Jurkat, Clone E6-1 (cell line): ENCODE results near the gene AAK1.
"Not testable (repeated sequence)": the region's sequence is repeated elsewhere in the genome, so short reads cannot be mapped to it uniquely, and the experiment has no call there.

ENCODE experiments used
- DNase-seq: peaks from one replicate; pipeline ENCODE4 v3.0.0-alpha.2; 2011; ENCODE audit warnings: low read depth, low spot score
- H3K4me3 ChIP-seq: 2 replicates; pipeline ENCODE4 v1.5.1; 2011; ENCODE audit warnings: mild to moderate bottlenecking, low read length, control low read depth, moderate library complexity

The AAK1 gene

DNA sequence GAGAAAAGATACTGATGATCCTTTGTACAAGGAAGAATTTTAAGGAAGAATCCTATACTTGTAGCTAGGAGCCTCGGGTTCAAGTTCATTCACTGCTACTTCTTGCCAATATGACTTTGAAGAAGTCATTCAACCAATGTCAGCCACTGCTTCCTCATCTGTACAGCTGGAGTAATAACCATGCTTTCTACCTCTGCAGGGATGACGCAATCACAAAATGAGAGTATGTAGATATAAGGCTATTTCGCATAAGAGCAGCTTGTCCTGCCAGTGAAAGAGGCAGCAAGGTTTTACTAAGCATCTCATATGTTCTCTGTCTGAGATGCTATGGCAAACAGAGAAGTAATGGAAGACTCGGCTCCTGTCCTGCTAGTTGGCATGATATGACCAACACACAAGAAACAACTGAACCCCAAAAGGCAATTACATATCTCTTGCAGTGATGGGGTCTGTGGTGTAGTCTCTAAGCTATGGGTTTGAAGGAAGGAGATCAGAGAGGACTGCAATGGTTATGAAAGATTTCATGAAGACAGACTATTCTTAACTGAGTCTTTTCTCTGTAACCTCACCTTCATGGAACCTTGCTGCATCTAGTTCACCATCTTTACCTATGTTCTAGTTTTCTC, 9.2 kb downstream of the AAK1 start:
- no peak for DNase-seq
- no peak overlapping the region for H3K4me3 ChIP-seq

DNA sequence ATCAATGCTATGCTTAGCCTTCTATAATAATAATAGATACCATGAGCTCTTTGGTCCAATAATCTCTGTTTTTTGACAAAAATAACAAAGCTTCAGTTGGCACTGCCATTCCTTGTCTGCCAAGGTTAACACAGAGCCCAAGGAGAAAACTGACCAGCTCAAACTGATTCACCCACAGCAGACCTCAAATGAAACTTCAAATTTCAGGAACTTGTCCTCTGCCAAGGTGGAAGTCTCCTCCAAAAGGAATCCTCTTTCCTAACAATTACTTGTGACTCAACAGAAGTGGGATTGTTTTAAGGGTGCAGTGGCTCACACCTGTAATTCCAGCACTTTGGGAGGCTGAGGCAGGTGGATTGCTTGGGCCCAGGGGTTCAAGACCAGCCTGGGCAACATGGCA, 12.1 kb downstream of the AAK1 start:
- DNase-seq: no peak
- no peak overlapping the region for H3K4me3 ChIP-seq

DNA sequence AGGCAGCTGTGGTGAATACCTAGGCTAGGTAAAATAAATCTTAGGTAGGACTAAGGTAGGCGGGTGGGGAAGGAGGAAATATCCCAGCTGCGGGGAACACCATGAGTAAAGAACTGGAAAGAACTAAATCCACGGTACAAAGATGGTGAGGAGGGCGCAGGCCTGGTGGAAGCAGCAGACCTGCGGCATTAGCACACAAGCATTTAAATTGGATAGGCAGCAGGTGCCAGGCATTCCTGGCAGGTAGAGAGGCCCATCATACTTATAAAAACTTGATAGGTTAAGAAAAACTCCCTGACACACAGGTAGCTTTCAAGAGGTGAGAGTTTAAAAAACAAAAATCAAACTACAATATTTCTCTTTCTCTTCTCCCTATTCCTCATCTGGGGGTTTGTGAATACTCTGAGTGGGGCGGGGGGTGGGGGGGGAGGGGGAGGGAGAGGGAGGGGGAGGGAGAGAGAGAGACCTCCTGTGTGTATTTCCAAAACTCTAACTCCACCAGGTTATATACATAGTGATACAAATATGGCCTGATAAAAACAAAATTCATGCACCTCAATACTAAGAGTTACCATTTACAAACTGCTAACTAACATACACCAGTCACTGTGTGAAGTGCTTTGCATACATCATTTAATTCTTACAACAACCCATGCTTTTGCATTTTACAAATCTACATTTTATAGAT, 13.5 kb downstream of the AAK1 start:
- H3K4me3 ChIP-seq: no peak overlapping the region
- DNase-seq: no peak

DNA sequence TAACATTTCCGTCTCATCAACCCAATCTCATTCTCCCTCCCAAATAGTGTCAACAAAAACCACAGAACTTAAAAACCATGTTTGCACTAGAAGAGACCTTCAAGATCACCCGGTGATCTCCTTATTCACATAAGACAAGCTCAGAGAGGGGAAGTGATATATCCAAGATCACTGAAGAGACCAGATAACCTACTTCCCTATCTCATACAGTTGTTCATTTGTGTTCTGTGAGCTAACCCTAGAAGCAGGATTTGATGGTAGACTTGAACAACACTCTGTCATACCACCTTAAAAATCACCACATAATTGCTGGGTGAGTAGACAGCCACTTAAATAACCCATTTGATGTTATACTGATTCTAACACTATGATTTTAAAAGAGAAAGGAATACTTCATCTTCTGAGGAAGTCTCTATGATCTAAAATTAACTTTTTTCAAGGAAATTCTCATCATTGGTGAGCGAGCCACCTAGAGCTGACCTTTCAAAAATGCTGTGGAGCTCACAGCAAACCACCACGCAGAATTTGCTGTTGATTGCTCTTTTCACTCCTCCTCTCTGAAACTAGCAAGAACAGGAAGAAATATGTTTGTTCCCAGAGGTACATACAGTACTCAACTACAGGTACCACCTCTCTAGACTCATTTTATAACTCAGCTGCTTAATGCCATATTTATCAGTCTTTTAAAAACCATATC, 15.1 kb downstream of the AAK1 start:
- DNase-seq: no peak
- no peak overlapping the region for H3K4me3 ChIP-seq

DNA sequence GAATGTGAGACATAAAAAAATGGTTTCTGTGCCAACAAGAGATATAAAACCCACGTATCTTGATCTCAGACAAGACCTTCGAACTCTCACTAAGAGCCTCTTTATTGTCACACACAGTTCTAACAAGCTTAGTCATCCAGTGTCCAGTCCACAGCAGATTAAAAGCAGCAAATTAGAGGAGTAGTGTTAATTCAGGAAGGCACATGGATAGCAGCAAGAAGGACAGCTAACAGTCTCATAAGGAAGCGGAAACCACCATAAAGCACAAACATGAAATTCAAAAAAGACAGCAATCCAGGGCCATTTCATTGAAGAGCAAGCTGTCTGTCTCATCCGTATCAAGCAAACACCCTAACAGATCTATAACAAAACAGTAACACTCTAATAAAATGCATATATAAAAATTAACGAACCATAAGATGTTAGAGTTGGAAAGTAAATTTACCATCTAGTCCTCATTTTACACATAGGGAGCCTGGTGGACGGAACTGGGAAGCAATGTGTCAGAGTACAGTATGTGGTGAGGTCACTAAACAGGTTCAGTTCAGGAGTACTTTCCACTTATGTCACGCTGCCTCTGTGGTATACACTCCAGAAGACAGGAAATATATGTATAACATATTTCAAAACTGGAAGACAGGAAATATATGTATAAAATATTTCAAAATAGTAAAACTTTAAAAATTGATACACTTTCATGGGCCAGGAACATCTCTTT, 18.3 kb downstream of the AAK1 start:
- no peak overlapping the region for H3K4me3 ChIP-seq
- no peak for DNase-seq

DNA sequence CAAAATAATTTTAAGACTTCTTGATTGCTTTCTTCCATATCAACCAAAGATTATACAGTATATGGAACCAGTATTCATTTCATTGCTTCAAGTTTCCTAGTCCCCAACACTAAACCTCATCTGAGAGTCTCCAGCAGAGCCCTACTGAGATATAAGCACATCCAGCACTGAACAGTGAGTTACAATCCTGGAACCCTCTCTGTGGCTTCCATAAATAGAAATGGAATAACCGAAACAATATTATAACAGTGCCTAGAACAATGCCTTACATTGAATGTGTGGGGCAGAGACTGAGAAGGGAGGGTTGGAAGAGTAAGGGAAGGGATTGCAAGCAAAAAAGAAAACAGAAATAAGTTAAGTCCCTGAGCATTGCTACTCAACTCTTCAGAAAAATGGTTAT, 18.9 kb downstream of the AAK1 start:
- H3K4me3 ChIP-seq: no peak overlapping the region
- DNase-seq: no peak

DNA sequence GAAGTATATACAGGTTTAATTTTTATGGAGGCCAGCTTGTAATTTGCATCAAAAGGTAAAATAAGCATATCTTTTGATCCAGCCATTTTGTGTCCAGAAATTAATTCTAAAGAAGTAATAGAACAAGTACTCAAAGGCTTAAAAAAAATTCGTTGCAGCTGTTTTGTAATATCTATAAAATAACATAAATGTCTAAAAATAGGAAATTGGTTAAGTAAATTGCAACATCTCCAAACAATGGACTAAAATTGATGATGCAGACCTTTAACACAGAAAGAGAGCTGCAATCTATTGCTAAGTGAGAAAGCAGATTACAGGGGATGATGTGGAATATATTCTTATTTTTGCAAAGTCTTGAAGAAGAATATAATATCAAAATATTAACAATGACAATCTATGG, 19.4 kb downstream of the AAK1 start:
- no peak overlapping the region for H3K4me3 ChIP-seq
- DNase-seq: no peak

DNA sequence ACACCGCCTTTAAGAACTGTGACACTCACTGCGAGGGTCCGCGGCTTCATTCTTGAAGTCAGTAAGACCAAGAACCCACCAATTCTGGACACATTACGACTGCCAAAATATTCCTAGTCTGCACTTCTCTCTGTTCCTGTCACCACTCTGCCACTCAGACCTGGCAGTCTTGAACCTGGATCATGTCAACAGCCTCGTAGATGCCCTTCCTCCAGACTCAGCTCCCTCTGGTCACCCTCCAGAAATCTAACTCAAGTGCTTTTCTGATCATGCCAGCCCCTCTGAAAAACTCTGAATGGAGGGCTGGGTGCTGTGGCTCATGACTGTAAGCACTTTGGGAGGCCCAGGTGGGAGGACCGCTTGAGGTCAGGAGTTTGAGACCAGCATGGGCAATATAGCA, 20.3 kb downstream of the AAK1 start:
- H3K4me3 ChIP-seq: no peak overlapping the region
- DNase-seq: no peak

DNA sequence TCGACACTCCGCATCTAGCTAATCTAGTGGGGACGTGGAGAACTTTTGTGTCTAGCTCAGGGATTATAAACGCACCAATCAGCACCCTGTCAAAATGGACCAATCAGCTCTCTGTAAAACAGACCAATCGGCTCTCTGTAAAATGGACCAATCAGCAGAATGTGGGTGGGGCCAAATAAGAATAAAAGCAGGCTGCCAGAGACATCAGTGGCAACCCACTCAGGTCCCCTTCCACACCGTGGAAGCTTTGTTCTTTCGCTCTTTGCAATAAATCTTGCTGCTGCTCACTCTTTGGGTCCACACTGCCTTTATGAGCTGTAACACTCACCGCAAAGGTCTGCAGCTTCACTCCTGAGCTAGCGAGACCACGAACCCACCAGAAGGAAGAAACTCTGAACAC, 20.7 kb downstream of the AAK1 start:
- DNase-seq, H3K4me3 ChIP-seq: not testable (repeated sequence)

DNA sequence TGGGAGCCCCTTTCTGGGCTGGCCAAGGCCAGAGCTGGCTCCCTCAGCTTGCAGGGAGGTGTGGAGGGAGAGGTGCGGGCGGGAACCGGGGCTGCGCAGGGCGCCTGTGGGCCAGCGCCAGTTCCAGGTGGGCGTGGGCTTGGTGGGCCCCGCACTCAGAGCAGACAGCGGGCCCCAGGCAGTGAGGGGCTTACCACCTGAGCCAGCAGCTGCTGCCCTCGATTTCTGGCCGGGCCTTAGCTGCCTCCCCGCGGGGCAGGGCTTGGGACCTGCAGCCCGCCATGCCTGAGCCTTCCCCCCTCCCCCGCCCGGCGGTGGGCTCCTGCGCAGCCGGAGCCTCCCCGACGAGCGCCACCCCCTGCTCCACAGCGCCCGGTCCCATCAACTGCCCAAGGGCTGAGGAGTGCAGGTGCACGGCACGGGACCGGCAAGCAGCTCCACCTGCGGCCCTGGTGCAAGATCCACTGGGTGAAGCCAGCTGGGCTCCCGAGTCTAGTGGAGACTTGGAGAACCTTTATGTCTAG, 21.5 kb downstream of the AAK1 start:
- H3K4me3 ChIP-seq, DNase-seq: not testable (repeated sequence)

DNA sequence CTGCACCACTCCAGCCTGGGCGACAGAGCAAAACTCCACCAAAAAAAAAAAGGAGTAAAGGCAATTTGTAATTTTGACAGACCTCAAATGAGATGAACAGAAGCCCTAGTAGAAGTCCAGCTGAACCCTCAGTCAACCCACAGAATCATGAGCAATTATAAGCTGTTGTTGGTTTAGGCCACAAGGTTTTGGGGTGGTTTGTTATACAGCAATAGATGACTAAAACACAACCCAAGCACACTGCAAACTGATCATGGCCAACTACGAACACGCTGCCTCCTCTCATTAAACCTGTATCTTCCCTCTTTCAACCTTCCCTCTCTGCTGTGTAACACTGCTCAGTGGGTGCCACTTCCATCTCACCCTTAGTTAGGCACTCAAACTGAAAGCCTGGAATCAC, 22.1 kb downstream of the AAK1 start:
- no peak overlapping the region for H3K4me3 ChIP-seq
- no peak for DNase-seq

DNA sequence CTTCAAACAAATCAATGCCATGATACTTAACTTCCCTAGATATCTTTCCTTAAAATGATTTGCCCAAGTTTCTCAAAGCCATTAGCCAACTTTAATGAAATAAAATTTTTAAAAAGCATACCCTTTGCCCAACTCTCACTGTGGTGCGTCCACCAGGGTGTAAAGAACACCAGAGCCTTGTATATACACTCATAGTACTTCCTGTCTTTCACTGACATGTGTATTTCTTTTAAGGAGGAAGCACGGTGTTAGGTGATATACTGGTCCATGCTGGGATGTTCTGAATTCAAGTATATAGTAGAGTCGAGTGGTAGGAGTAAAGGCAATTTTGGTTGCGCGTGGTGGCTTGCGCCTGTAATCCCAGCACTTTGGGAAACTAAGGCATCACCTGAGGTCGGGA, 22.7 kb downstream of the AAK1 start:
- DNase-seq: no peak
- no peak overlapping the region for H3K4me3 ChIP-seq

DNA sequence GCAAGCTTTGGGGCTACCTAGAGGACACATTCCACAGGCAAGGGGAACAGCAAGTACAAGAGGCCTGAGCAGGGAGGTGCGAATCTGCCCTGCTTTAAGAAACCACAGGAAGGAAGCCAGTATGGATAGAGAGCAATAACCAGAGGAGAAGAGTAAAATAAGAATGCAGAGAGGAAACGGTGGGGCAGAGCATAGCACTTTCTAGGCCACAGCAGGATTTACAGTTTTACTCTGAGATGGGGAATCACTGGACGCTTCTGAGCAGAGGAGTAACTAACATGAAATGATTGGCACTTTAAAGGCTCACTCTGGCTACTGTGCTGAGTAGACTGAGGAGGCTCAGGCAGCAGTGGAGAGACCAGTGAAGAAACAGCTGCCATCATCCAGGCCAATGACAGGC, 23.8 kb downstream of the AAK1 start:
- peak; percentile 81 for DNase-seq
- peak overlapping the region; percentile 34 for H3K4me3 ChIP-seq

DNA sequence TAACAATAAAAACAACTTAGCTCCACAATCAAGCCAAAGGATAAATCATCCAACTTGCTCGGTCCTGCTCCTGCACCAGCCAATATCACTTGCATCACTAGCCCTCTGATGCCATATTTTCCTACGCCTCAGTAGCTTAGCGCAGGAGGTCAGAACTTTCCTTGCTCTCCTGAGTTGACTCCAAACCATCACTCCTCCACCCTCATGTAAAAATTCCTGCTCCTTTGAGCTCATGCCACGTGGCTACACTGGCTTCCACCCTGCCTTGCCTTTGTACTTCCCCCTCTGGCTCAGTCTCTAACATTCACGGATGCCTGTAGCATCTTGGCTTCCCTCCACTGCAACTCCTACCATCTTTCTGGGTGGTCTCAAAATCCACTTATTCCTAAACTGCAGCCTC, 25.2 kb downstream of the AAK1 start:
- no peak overlapping the region for H3K4me3 ChIP-seq
- no peak for DNase-seq

DNA sequence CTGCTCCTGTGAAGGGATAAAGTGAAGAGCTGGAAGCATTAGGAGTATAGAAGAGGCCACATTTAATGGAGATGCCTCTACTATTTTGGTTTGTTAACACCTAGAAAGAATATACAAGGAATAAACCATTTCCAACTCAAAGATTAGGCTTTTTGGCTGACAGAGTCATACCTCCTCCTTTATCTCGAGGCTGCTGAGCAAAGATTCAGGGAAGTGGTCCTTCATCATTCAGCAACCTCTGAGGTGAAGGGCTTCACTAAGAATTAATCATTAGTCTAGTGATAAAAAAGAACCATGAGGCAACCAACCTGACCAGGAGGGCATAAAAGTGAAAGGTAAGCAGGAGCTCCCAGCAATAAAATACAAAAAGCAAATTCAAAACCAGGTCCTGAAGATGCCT, 25.8 kb downstream of the AAK1 start:
- DNase-seq: no peak
- H3K4me3 ChIP-seq: no peak overlapping the region

DNA sequence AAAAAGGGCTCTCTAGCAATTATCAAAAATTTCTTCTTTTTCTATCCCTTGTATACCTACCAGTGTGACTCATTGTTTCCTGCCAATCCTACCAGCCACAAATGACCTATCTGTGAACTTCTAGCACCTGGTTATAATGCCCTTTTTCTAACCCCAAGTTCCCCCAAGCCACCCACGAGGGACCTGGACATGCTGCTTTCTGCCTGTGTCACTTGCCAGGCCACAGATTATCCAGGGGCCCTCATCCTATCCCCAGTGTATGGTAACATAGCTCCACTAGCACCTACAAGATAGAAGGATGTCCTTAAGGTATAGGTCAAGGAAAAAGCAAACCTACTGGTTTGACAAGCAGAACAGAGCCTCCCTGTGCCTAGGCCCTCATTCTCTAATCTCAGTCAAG, 26.8 kb downstream of the AAK1 start:
- no peak overlapping the region for H3K4me3 ChIP-seq
- DNase-seq: peak; percentile 31

DNA sequence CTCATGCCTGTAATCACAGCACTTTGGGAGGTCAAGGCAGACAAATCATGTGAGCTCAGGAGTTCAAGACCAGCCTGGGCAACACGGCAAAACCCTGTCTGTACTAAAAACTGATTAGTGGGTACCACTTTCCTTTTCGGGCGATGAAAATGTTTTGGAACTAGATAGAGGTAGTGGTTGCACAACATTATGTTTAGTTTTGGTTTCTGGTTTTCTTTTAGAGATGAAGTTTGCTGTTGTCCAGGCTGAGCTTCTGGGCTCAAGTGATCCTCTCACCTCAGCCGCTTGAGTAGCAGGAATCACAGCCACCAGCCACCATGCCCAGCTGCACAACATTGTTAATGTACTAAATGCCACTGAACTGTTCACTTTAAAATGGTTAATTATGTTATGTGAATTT, 27.6 kb downstream of the AAK1 start:
- no peak for DNase-seq
- H3K4me3 ChIP-seq: no peak overlapping the region

DNA sequence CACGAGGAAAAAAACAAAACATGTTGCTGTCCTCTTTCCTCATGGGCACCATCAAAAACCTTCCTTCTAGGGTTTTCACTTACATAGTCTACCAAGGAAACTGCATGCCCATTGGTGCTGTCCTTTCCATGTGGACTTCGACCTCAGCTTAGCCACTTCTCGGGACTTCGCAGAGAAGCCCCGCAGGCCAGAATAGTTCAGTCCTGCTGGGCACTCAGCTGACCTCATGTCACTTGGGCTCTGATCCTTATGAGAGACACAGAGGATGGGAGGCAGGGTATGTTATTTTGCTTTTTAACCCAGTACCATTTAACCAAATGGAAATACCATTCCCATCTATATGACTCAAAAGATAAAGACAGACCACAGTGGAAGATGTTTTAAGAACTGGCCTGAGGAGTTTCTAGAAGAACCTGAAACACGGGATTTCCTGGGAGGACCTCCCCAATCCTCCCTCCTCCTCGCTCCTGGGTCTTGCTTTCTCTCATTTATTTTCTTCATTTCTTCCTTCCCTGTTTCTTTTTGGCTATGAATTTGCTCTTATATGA, 28.4 kb downstream of the AAK1 start:
- DNase-seq: no peak
- no peak overlapping the region for H3K4me3 ChIP-seq

DNA sequence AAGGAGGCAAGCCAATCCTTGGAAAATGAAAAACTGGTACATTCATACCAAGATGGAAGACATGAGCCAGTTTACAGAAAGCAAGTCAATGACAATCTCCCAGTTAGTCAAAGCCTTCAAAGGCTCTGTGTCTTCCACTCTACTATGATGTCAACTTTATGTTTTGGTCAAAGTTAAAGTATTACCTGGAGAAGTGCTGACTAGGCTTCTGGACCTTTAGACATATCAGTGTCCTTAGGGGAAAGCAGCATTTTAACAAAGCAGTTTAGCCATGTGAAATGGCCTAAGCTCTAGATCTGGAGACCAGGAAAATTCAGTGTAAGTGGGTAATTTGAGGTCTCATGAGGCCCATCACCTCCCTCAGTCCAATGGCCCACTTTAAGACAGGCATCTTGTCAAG, 30.8 kb downstream of the AAK1 start:
- no peak overlapping the region for H3K4me3 ChIP-seq
- no peak for DNase-seq

DNA sequence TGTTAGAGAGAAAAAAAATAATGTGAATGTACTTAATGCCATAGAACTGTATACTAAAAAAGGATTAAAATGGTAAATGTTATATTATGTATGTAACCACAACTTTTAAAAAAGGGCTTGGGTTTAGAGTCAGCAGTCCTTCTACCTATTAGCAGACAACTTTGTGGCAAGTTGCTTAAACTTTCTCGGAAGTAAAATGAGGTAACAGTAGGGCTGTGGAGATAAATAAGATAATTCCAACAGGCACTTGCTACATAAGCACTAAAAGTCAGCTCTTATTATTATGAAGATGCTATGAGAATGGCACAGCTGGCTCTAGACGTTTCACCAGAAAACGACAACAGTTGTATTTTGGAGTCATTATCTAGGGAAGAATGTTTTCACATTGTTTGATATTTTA, 31.3 kb downstream of the AAK1 start:
- H3K4me3 ChIP-seq: no peak overlapping the region
- DNase-seq: no peak
